PC-9 (cell line): Measurements from ENCODE around the gene AHRR.

Experiments
- EZH2 ChIP-seq: fragments of 200-600 bp; sonication (generic); IDR thresholded peaks from 2 replicates; pipeline ENCODE4 v1.8.0; 2017; ENCODE audit warnings: antibody characterized with exemption, low read depth
- TF ChIP-seq, protein P1 (sequence below): fragments of 200-600 bp; sonication (generic); conservative IDR thresholded peaks from 2 replicates; pipeline ENCODE4 v1.6.1; 2017; ENCODE audit warnings: mixed run types, antibody characterized with exemption, mild to moderate bottlenecking, moderate library complexity

DNA sequence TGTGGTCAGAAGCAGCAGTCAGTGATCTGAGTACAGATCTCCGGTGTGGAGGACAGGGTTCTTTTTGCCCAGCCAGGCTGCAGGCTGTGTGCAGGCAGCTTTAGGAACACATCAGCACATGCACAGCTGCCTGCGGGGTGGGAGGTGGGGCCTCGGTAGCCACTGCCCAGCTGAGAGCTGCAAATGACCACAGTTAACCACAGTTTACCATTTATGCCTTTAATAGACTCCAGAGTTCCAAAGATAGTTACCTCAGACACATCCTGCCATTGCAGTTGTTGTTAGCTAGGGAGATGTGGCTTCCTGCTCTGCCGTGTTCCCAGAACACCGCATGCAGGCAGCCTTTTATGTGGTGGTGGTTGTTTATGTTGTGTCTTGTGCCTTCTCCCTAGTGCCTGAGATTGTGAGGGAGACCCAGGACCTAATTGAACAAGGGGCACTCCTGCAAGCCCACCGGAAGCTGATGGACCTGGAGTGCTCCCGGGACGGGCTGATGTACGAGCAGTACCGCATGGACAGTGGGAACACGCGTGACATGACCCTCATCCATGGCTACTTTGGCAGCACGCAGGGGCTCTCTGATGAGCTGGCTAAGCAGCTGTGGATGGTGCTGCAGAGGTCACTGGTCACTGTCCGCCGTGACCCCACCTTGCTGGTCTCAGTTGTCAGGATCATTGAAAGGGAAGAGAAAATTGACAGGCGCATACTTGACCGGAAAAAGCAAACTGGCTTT, 131.6 kb downstream of the AHRR start:
- TF ChIP-seq, protein P1, sequence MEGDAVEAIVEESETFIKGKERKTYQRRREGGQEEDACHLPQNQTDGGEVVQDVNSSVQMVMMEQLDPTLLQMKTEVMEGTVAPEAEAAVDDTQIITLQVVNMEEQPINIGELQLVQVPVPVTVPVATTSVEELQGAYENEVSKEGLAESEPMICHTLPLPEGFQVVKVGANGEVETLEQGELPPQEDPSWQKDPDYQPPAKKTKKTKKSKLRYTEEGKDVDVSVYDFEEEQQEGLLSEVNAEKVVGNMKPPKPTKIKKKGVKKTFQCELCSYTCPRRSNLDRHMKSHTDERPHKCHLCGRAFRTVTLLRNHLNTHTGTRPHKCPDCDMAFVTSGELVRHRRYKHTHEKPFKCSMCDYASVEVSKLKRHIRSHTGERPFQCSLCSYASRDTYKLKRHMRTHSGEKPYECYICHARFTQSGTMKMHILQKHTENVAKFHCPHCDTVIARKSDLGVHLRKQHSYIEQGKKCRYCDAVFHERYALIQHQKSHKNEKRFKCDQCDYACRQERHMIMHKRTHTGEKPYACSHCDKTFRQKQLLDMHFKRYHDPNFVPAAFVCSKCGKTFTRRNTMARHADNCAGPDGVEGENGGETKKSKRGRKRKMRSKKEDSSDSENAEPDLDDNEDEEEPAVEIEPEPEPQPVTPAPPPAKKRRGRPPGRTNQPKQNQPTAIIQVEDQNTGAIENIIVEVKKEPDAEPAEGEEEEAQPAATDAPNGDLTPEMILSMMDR = no peak
- TF ChIP-seq EZH2 = no peak
